Activated T-helper 1 cell treated with anti-CD3 and anti-CD28 coated beads, Interleukin-2, amount 50 U/mL, for 16 hours (primary cell): Measurements from ENCODE around the gene BTRC.

ENCODE experiments used
- DNase-seq, 2 donors: peaks; one replicate each; pipeline ENCODE4 v3.0.0-alpha.2; 2020; ENCODE audit warnings: low read depth in 1 of 2, low spot score in 1 of 2

The BTRC gene

DNA sequence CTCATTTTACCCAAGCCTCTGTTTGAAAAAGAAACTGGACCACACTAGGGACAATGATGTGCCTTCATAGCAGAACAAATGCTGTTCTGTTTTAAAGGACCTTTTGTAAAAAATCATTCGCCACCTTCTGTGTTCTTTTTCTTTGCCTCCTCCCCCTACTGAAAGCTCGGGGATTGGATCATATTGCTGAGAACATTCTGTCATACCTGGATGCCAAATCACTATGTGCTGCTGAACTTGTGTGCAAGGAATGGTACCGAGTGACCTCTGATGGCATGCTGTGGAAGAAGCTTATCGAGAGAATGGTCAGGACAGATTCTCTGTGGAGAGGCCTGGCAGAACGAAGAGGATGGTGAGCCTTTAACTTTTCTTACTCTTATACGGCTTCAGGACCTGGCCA is 171.9 kb downstream of the BTRC start:
- no peak for DNase-seq

DNA sequence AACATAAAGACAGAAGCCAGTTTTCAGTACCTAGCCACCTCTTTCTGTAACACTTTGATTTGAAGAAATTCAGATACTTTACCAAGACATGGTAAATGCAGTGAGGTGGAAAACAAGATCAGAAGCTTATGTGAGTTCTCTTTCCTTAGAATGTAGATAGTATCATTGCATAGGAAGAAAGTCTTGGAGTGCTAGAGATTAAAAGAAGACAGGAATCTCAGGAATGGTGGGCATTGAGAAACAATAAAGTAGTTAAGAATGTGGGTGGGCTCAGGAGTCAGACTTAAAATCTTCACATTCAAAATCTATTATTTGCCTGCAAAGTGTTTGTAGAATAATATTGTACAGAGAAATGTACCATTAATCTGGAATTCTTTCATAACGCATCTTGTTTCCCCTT is 175.2 kb downstream of the BTRC start:
- no peak for DNase-seq

DNA sequence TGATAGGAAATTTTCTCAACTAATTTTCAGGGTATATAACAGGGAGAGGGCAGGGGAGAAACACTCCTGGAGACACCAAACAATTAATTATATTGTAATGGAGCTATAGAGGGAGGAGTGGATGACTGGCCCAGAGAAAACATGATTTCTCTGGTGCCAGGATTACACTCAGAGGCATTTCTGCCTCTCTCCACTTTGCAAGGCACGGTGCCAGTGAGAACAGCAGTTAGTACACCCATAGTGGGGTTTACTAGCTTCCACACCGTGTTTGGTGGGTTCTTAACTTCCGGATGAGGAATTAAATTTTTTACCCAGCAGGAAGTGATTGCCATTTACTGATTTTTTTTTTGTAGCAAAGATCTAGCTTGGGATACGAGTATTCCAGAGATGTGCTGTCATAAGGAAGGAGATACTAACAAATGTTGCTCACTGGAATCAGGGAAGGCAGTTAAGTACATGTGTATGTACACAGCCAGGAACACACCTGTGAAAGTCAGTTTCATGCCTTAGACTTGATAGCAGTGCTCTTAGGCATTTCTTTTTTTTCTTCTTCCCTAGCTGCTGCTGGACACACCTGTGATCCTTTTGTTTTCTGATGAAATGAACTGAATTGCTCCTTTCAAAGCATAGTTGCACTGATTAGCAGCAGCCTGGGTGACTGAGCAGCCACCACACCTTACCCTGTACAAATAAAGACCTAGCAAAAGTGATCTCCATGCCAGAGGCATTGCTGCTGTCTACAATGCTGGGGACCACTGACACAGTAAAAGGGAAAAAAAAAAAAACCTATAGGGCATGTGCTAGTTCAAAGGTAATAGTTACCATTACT is 176.0 kb downstream of the BTRC start:
- DNase-seq: no peak

DNA sequence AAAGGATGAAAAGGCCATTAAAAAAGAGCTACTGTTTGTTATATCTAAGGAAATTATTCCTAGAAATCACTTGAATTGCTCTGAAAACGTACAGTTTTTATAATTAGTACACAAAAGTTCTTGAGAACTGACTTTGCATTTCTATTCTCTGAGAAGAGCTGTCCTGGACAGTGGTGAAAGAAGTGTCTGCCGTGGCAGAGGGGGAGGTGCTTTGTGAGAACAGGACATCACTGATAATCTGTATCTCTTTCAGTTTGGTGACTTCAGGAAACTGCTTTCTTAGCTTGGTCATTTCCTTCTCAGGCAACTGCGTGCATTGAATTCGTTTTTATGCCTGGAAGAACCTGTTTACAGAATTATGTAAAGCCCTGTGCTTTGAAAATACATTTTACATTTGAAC is 182.0 kb downstream of the BTRC start:
- no peak for DNase-seq

DNA sequence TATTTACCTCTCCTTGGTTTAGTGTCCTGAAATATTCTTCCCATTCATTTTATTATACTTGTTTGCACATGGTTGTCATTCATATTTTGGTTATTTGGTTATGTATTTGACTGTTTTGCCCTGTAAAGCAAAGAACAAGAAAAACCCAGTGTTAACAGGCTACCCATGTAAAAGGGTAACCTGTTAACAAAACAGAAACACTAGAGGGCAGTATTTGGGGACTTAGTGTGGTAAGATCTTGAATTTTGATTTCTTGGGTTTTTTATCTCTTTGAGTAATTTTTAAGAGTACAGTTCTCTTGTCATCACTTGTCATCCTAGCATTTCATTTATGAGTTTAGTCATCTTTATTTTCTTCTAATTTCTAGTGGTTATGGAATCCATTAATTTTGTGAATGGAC is 182.8 kb downstream of the BTRC start:
- no peak for DNase-seq

DNA sequence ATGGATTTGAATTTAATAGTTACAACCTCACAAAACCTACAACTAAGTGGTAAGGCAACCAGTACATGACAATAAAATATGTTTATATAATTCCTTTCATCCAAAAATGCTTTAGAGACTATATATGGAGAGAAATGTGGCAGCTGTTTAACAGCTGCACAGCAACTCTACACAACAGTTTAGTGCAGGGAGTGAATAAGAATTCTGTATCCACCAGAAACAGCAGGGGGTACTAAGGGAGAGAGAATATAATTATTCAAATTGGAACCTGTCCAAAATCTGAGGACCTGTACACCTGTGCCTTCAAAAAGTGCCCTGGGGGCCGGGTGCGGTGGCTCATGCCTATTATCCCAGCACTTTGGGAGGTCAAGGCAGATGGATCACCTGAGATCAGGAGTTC is 184.5 kb downstream of the BTRC start:
- no peak for DNase-seq

DNA sequence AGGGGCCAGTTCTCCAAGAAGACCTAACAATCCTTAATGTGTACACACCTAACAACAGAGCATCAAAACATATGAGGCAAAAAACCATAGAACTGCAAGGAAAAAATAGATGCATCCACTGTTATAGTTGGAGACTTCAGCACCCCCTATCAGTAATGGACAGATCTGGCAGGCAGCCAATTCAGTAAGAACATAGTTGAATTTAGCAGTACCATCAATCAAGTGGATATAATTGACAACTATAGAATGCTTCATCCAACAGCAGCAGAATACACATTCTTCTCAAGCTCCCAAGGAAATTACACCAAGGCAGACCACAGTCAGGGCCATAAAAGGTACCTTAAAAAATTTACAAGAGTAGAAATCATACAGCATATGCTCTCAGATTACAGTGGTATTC is 191.9 kb downstream of the BTRC start:
- no peak for DNase-seq

DNA sequence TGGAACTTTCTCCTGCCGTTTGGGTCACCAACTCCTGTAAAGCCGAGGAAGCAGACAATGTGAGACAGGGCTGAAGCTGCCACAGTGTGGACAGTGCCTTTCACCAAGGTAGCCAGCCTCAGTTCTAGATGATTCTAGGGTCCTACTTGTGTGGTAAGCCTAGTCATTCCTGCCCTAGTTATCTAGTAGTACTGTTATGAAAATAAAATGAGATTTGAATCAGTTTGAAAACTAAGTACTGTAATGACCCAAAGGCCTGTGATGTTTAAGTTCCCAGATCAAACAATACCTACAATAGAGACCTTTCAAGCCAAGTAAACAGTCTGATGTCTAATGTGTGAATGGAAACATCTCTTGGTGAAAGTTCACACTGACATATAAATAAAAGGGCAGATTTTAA is 197.0 kb downstream of the BTRC start:
- DNase-seq: no peak

DNA sequence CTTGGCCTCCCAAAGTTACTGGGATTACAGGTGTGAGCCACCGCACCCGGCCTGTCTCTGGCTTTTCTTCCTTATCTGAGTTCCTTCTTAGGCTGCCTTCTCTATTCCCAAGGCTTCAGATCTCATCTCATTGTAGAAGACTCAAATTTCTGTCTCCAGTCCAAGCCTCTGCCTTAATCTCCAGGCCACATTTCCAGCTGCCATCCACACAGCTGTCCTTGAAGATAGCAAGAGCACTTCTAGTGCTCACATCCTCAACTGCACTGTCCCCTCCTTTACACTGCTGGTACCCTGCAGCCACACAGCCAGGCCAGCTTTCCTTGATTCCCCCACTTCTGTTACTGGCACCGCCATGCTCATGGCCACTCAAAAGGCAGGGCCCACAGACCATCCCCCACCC is 198.5 kb downstream of the BTRC start:
- DNase-seq: no peak

DNA sequence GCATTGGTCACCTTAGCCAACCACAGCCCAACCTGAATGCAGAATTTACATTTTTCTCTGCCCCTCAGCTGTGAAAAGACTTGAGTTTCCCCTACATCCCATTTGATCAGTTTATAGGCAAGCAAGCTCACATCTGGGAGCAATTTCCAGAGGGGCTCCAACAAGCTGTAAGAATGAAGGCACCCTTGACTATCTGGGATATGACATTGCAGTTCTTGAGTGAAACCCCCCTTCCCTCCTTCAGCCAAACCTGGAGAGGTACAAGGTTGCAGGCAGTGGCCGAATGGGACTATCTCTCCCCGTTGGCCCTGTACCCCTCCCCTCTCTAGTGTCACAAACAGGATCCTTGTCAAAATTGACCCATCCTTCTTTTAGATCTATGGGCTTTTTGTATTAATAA is 203.6 kb downstream of the BTRC start:
- DNase-seq: no peak

DNA sequence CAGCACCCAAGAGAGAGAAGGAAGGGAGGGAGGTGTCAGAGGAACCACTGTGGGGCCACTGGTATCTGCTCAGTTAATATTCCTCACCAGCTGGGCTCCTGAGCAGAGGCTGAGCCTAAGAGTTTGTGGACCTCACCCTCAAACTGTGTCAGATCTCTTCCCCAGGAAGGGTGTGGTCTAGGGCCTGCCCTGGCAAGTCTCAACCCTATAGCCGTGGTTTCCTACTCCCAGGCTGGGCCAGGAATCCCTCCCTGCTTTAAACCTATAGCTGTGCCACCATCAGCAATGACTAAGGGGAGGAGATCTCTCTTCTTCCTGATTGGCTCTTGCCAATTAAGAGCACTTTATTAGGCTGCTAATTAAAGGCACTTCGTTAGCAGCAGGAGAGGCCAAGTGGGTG is 204.2 kb downstream of the BTRC start:
- DNase-seq: no peak

DNA sequence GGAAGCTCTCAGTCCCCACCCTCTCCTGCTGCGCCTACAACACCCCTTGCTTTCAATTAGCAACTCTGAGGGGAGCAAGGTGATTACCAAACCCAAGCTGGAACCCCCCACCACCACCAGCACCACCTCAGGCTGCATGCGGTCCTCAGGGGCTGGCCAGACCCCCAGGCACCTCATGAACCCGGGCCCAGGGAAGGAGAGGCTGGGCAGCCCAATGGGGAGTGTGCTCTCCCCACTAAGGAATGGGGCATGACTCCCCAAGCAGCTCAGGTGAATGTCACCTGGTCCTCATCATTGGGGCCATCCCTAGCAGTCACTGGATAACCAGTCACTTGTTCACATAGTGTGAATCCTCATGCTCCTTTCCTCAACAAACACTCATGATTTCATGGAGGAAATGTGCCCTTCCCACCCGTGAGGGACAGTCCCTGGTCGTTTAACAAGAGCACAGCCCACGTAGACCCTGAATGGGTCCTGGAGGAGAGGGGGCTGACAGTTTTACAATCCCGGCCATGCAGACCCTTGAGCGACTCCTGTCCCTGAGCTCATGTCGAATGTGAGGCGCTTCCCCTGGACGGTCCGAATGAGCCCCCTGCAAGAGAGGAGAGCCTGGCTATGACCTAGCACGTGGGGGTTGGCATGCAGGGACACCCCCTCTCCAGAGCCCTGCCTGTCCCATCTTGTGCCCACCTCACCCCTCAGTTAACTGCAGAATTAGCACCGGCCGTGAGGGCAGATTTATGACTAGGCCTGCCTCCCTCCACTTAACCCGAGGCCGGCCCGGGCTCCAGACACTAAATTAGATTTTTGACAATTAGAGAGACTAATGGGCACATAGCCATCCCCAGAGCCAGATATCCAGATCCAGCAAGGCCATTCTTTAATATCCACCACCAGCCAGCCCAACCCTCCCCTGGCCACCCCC is 205.0 kb downstream of the BTRC start:
- no peak for DNase-seq

DNA sequence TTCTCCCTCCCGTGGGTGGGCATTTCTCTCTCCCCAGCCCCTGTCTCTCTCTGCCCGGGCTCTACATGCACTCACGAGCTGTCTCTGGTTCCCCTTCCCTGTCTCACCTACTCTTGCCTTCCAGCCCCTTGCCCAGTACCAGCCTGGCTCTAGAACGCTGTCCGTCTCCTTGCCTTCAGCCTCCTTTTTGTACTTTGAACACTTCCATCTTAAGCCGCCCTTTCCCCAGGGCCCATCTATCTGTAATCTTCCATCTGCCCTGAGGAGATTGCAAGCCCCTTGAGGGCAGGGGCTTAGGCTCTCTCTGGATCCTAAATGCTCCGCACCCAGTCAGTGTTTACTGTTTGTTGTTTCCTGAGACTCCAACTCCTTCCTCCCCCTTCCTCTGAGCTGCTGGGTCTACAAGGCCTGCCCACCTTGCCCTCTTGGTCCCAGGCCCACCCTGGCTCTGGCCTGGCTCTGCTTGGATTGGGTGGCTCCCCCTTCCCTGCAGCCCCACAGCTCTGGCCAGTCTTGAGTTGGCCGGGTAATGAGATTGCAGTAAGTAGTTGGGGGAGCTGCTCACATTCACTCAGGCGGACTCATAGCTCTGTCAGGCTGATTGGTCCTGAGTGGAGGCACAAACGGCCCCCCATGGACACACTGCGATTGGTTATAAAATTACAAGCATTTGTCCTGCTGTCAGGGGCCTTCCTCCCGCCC is 205.8 kb downstream of the BTRC start:
- DNase-seq: no peak

DNA sequence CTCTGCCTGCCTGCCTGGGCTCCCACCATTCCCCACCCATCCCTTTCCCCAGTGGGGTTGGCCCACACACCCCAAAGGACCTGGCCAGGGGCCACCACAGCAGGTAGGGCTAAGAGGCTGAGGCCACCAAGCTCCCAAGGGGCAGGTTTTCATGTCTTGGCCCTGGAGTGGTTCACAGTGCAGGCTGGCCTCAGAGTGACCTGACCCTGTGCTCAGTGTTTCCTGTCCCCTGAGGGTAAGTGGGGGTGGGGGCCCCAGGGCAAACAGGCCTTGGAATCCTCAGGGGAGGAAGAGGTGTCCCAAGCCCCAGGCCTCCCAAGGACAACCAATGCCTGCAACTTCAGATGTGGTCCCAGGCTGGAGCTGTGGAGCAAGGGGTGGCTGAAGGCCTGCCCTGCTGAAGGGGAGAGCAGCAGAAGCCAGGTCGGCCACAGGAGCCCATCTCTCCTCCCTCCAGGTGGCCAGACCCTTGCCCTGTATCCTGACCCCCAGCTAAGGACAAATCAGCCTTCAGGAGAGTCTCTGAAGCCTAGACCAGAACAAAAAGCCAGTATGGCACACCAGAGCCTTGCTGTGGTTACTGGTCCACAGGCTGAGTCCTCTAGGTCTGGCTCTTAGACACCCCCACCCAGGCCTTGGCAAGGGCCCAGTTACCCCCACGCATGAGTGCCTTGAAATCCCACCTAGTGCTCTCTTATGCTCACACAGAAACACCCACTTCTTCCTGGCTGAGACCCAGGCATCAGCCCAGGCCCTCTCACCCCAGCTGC is 206.5 kb downstream of the BTRC start:
- no peak for DNase-seq

DNA sequence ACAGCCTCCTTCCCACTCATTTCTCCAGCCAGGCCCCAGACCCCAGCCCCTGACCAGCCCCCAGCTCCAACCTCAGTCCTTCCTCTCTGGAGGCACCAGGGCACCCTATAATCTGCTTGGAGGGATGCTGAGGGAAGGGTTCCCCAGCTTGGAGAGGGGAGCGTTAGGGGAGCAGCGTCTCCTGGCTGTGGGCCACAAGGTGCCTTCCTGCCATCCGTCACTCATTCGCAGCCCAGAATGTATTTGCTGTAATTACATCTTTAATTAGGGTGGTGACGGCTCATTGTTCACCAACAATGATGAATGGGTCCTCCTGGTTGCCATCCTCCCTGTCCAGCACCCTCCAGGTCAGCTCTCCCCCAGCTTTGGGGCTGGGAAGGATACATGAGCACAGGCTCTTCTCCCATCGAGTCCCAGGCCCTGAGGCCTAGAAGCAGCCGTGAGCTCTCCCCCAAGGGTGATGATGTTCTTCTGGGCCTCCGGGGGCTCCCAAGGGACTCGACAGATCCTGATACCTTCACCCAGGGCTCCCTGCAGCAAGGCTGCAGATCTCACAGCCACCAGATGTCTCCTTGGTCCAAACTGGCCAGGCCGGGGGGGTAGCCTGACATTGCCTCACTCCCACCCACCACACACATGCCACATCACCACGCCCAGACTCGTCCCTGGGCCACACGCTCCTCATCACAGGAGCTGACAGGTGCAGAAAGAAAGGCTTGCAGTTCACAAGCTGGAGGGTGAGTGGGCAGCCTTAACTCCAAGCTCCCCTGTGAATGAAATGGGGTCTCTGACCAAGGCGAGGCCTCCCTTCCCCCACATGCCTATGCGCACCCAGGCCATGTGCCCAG is 207.3 kb downstream of the BTRC start:
- no peak for DNase-seq

DNA sequence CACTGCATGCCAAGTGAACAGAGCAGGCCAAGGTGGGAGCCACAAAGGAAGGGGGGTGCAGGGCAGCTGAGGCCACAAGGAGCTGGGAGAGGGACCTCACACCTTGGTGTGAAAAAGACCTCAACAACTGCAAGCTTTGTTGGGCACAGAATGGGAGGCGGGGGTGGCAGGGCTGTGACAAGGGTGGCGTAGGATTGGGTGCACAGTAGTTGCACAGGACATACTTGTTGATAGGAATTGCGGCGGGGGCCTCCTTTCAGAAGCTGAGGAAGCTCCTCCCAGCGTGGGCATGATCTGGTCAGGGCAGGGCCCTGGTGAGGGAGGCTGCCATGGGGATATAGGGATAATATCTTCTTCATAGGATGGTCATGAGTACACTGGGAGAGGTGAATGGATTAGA is 208.3 kb downstream of the BTRC start:
- DNase-seq: no peak

DNA sequence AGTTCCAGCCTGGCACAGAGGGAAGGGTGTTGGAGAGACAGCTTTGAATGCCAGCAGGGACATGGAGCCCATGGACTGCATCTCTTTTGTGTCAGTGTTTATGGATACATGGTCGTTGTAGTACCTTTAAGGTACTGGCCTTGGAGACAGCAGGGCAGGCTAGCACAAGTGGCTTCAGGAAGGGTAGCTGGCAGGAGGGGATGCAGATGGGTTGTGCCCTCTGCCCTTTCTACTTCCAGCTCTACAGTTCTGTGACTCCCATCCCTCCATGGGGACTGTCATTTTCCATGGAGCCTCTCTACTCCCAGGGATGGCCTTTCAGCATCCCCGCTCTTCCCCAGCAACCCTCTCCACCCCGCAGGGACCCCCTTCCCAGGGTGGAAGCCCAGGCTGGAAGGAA is 209.0 kb downstream of the BTRC start:
- no peak for DNase-seq

DNA sequence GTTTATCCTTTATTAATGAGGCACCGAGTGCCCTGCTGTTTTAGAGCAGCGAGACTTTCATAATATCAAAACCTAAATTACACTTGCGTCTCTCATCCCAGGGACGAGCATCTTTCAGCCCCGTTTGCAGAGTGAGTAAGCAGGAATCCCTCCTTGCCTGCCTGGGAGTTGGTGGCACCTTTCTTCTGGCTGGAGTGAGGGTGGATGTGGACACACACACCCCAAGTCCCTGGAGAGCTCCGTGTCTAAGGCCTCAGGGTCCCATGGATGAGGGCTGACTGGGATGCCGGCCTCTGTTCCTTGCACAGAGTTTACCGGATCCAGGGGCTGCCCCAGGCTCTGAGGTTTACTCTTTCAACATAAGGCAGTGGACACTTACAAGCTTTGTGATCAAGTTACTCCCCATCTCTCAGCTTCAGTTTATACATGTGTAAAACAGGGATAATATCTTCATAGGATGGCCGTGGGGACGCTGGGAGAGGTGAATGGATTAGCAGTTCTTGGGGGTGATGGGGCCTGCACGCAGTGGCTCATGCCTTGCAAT is 209.6 kb downstream of the BTRC start:
- DNase-seq: no peak

DNA sequence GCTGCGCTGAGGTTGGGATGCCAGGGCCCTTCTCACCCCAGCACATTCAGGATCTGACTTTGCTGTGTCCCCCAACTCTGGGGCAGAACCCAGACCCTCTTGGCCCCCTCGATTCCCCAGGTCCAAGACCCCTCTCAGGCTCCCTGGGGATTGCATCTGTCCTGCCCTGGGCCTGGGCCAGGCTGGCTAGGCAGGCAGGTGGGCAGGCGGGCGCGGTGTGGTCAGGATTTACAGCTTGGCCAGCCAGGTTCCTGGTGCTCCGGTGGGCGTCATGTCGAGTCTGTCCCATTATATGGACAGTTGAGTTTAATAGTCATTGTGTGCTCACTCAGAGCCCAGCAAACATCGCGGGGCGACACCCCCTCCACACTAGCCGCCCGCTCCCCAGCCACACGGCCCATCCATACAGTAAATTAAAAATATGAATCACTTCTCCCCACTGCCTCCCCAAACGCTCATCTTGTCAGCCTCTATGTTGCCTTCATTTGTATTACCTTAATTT is 210.6 kb downstream of the BTRC start:
- no peak for DNase-seq
